ENCODE data around the gene ODF2.

DNA sequence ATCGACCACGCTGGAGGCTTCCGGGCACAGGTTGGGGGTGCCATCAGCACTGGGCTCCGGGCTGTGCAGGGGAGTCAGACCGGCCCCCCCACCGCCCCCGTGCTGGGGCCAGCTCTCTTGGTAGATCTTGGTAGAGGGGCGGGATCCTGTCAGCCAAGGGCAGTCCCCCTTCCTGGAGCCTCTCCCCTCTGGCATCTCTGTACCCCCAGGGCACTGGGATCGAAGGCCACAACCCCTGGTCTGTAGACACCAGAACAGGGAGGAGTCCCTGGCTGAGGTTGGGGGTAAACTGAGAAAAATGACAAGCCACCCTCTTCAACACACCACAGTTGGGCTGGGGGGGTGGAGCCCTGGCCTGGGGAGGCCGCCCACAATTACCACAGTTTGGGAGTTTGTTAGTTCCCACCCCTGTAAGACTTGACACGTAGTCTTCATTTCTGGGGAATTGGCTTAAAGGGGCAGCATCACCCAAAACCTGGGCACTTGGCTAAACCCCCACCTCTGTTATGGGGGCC, 34.3 kb upstream of the ODF2 start:
- no peak for TF ChIP-seq POLR2A (IDR thresholded peaks at IDR 0.05)
- TF ChIP-seq, protein P1, sequence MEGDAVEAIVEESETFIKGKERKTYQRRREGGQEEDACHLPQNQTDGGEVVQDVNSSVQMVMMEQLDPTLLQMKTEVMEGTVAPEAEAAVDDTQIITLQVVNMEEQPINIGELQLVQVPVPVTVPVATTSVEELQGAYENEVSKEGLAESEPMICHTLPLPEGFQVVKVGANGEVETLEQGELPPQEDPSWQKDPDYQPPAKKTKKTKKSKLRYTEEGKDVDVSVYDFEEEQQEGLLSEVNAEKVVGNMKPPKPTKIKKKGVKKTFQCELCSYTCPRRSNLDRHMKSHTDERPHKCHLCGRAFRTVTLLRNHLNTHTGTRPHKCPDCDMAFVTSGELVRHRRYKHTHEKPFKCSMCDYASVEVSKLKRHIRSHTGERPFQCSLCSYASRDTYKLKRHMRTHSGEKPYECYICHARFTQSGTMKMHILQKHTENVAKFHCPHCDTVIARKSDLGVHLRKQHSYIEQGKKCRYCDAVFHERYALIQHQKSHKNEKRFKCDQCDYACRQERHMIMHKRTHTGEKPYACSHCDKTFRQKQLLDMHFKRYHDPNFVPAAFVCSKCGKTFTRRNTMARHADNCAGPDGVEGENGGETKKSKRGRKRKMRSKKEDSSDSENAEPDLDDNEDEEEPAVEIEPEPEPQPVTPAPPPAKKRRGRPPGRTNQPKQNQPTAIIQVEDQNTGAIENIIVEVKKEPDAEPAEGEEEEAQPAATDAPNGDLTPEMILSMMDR (IDR thresholded peaks at IDR 0.05), result no peak

Measured in thyroid gland (tissue), 4 donors.